ENCODE results near the gene USP5. TPM values are rescaled to one million over a fixed set of nuclear protein-coding genes. Genes with fewer than 3 reads are reported as not detected.

The USP5 gene
- total RNA-seq, 1 experiment from 2014 or later: 308 TPM

DNA sequence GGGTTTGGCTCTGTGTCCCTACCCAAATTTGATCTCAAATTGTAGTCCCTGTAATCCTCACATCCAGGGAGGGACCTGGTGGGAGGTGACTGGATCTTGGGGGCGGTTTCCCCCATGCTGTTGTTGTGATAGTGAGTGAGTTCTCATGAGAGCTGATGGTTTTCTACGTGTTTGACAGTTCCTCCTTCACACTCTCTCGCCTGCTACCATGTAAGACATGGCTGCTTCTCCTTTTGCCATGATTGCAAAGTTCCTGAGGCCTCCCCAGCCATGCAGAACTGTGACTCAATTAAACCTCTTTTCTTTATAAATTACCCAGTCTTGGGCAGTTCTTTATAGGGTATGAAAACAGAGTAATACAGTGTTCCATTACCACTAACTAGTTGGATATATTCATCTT lies 42.4 kb downstream of the USP5 start:
- no peaks in the 10 kb centered on the region for H3K79me2 ChIP-seq (ENCODE audit: low read depth)
- H3K9me2 ChIP-seq (ENCODE audit: insufficient read depth): no peaks in the 10 kb centered on the region
- TF ChIP-seq, protein P1, sequence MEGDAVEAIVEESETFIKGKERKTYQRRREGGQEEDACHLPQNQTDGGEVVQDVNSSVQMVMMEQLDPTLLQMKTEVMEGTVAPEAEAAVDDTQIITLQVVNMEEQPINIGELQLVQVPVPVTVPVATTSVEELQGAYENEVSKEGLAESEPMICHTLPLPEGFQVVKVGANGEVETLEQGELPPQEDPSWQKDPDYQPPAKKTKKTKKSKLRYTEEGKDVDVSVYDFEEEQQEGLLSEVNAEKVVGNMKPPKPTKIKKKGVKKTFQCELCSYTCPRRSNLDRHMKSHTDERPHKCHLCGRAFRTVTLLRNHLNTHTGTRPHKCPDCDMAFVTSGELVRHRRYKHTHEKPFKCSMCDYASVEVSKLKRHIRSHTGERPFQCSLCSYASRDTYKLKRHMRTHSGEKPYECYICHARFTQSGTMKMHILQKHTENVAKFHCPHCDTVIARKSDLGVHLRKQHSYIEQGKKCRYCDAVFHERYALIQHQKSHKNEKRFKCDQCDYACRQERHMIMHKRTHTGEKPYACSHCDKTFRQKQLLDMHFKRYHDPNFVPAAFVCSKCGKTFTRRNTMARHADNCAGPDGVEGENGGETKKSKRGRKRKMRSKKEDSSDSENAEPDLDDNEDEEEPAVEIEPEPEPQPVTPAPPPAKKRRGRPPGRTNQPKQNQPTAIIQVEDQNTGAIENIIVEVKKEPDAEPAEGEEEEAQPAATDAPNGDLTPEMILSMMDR (conservative IDR thresholded peaks at IDR 0.05): no peak
- TF ChIP-seq EZH2 (IDR thresholded peaks at IDR 0.05; ENCODE audit: low read depth): no peak
- no peak overlapping the region for H2AFZ ChIP-seq
- H3K27ac ChIP-seq: no peak overlapping the region
- peaks cover 7% of the 10 kb centered on the region; the same call in 1 of the 2 replicates for H3F3A ChIP-seq (ENCODE audit: insufficient read depth, low read depth)
- H3K4me2 ChIP-seq: no peak overlapping the region
- POLR2A ChIA-PET (ENCODE audit: unreplicated experiment): no interaction called here
- intact Hi-C loops (cut with micrococcal nuclease; ENCODE audit: unreplicated experiment): no loop called here
- no peaks in the 10 kb centered on the region for H3K36me3 ChIP-seq (ENCODE audit: low read depth)
- H3K4me1 ChIP-seq (replicated peaks; ENCODE audit: insufficient read depth): peaks cover 21% of the 10 kb centered on the region
- no peak overlapping the region for H3K4me3 ChIP-seq
- DNase-seq: no peak
- CTCF ChIA-PET: interaction anchor here (0.6 kb wide), 1 partner anchor 33 kb away, joined by 9 read pairs; no protein-coding TSS in a partner anchor
- H3K27me3 ChIP-seq (ENCODE audit: insufficient read depth, low read depth): no peaks in the 10 kb centered on the region
- H3K9me3 ChIP-seq (ENCODE audit: insufficient read depth, low read depth): no peaks in the 10 kb centered on the region
- no peaks in the 10 kb centered on the region for H4K20me1 ChIP-seq (ENCODE audit: insufficient read depth)
- BruUV-seq (replicated peaks): no TSS peak

DNA sequence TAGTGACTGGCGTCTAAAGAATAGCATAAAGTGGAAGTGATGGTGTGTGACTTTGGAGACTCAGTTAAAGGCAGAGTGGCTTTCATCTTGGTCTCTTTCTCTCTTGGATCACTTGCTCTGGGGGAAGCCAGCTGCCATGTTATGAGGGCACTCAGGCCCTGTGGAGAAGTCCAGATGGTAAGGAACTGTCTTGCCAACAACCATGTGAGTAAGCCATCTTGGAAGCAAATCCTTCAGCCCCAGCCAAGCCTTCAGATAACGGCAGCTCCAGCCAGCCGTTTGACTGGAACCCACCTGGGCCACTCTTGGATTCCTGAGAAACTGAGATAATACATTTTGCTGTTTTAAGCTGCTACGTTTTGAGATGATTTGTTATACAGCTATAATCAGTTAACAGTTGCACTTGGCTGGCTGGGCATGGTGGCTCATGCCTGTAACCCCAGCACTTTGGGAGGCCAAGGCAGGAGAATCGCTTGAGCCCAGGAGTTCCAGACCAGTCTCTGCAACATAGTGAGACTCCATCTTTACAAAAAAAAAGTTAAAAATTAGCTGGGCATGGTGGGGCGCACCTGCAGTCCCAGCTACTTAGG lies 45.0 kb downstream of the USP5 start:
- Histone ChIP-seq H3K4me3 (no peak overlapping the region), H3K27me3 (ENCODE audit: insufficient read depth, low read depth) (no peaks in the 10 kb centered on the region), H3K27ac (no peak overlapping the region), H3K36me3 (ENCODE audit: low read depth) (no peaks in the 10 kb centered on the region), H3K9me2 (ENCODE audit: insufficient read depth) (no peaks in the 10 kb centered on the region), H3K79me2 (ENCODE audit: low read depth) (no peaks in the 10 kb centered on the region), H4K20me1 (ENCODE audit: insufficient read depth) (no peaks in the 10 kb centered on the region), H3K4me1 (replicated peaks; ENCODE audit: insufficient read depth) (peaks cover 7% of the 10 kb centered on the region; the same call in 1 of the 2 replicates), H2AFZ (no peak overlapping the region), H3F3A (ENCODE audit: insufficient read depth, low read depth) (peaks cover 12% of the 10 kb centered on the region; the same call in 1 of the 2 replicates), H3K4me2 (no peak overlapping the region), H3K9me3 (ENCODE audit: insufficient read depth, low read depth) (no peaks in the 10 kb centered on the region)
- no peak for DNase-seq
- intact Hi-C loops (cut with micrococcal nuclease; ENCODE audit: unreplicated experiment): no loop called here
- BruUV-seq (replicated peaks): no TSS peak
- CTCF ChIA-PET: interaction anchor here (0.5 kb wide), 1 partner anchor 14 kb away, joined by 3 read pairs; no protein-coding TSS in a partner anchor
- TF ChIP-seq, protein P1 (conservative IDR thresholded peaks at IDR 0.05): no peak
- TF ChIP-seq EZH2 (IDR thresholded peaks at IDR 0.05; ENCODE audit: low read depth): no peak
- POLR2A ChIA-PET (ENCODE audit: unreplicated experiment): interaction anchor here (0.6 kb wide), 1 partner anchor 127 kb away, joined by 3 read pairs; no protein-coding TSS in a partner anchor

DNA sequence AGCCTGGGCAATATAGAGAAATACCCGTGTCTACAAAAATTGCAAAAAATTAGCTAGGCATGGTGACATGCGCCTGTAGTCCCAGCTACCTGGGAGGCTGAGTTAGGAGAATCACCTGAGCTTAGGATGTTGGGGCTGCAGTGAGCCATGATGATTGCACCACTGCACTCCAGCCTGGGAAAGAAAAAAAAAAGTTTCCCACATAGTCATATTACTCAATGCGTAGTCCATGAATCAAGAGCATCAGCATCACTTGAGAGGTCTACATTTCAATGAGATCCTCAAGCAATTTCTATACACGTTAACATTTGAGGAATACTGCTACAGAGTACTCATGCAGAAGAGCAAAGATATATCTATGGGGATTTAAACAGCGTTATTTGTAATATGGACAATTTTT lies 47.5 kb downstream of the USP5 start:
- no TSS peak for BruUV-seq (replicated peaks)
- Histone ChIP-seq H3K4me1 (replicated peaks; ENCODE audit: insufficient read depth) (peaks cover 24% of the 10 kb centered on the region), H4K20me1 (ENCODE audit: insufficient read depth) (no peaks in the 10 kb centered on the region), H3K9me2 (ENCODE audit: insufficient read depth) (no peaks in the 10 kb centered on the region), H3K27me3 (ENCODE audit: insufficient read depth, low read depth) (no peaks in the 10 kb centered on the region), H2AFZ (no peak overlapping the region), H3K36me3 (ENCODE audit: low read depth) (no peaks in the 10 kb centered on the region), H3F3A (ENCODE audit: insufficient read depth, low read depth) (peaks cover 28% of the 10 kb centered on the region; the same call in 1 of the 2 replicates), H3K9me3 (ENCODE audit: insufficient read depth, low read depth) (no peaks in the 10 kb centered on the region), H3K79me2 (ENCODE audit: low read depth) (no peaks in the 10 kb centered on the region), H3K4me2 (no peak overlapping the region), H3K27ac (no peak overlapping the region), H3K4me3 (no peak overlapping the region)
- no peak for DNase-seq
- POLR2A ChIA-PET (ENCODE audit: unreplicated experiment): interaction anchor here (0.6 kb wide), 2 partner anchors 26 to 286 kb away, joined by 3 to 8 read pairs; no protein-coding TSS in a partner anchor
- intact Hi-C loops (cut with micrococcal nuclease; ENCODE audit: unreplicated experiment): no loop called here
- no peak for TF ChIP-seq EZH2 (IDR thresholded peaks at IDR 0.05; ENCODE audit: low read depth)
- TF ChIP-seq, protein P1 (conservative IDR thresholded peaks at IDR 0.05): no peak
- CTCF ChIA-PET: interaction anchor here (0.6 kb wide), 1 partner anchor 484 kb away, joined by 4 read pairs; no protein-coding TSS in a partner anchor
